DMS79 (cell line): ENCODE measurements around the gene PSMC3IP.

Source experiments
- DNase-seq: peaks from one replicate; lab custom pipeline; 2025; lab: John Stamatoyannopoulos, UW

The PSMC3IP gene

DNA sequence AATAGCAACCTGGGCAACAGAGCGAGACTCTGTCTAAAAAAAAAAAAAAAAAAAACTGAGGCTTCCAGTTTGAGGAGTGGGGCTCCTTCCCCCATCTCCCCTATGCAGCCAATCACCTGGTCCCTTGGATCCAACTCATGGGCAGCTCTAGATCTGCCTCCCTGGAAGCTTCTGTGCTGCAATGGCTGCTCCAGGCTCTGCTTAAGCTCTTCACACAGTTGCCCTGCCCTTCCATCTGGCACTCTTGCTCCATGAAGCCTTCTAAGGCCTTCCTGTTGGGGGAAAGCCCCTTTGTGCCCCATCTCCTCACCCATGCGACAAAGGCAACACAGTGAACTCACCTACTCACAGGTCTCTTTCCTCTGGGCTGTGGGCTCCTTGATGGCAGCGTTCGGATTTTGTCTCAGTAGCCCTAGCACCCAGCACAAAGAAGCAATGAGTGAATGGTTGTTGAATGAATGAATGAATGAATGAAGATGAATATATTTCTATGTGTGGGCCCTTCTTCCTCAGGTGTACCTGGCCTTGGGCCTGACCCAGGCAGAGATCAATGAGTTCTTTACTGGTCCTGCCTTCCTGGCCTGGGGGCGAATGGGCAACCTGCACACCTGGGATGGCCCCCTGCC, 39.6 kb downstream of the PSMC3IP start:
- DNase-seq = no peak

- DNase-seq = no peak
Measured at GRCh38 chr17:42537156-42537805, 40.2 kb downstream of the PSMC3IP start.

DNA sequence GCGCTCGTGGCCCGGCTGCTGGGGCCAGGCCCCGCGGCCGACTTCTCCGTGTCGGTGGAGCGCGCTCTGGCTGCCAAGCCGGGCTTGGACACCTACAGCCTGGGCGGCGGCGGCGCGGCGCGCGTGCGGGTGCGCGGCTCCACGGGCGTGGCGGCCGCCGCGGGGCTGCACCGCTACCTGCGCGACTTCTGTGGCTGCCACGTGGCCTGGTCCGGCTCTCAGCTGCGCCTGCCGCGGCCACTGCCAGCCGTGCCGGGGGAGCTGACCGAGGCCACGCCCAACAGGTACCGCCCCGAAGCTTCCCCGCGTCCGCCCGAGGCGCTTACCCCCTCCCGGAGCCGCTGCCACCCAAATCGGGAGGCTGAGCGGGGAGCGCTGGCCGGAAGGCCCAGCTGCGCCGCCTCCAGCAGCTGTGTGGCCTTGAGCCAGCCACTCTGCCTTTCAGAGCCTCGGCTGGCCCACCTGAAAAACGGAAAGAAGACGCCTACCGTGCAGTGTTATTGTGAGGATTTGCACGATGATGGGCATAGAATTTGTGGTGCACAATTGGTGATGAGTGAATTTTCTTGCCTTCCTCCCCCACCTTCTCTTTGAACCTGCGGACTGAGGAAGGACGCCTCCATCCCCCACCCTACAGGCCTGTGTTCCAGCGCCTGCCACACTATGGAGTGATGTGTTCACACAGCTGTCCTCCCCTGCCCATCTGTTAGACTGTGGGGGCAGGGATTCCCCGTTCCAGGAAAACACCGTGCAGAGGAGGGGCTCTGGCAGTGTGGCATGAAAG, 41.0 kb downstream of the PSMC3IP start:
- peak; percentile 66 for DNase-seq

GRCh38 chr17:42536048-42536371, 41.5 kb downstream of the PSMC3IP start, which contains the start of gene NAGLU:
Gene NAGLU, plus strand, starts transcription at chr17:42536241. Its CDS starts 32 bp downstream, at chr17:42536273.
- peak; percentile 71 for DNase-seq

DNA sequence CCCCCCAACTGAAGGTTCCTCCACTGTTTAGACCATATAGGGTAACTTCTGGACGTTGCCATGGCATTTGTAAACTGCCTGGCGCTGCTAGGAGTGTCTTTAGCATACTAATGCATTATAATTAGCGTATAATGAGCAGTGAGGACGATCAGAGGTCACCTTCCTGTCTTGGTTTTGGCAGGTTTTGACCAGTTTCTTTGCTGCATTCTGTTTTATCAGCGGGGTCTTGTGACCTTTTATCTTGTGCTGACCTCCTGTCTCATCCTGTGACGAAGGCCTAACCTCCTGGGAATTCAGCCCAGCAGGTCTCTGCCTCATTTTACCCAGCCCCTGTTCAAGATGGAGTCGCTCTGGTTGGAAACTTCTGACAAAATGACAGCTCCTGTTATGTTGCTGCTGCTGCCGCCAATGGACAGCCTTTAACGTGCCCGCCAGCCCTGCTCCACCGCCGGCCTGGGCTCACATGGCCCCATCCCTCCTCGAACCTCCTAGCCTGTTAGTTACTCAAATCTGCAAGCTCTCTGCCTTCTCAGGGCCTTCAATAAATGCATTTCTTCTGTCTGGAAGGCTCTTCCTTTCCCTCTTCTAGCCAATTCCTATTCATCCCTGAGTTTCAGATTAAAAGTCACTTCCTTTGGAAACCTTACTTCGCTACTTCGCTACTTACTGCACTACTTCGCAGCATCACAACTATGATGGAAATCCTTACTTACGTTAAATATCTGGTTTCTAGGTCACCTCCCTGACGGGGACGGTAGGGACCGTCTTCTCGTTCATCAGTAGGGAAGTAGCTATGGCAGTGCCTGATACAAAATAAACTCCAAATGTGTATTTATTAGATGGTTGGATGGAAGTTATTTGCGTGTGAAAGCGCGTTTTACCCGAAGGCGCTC, 42.1 kb downstream of the PSMC3IP start:
- DNase-seq = no peak

DNA sequence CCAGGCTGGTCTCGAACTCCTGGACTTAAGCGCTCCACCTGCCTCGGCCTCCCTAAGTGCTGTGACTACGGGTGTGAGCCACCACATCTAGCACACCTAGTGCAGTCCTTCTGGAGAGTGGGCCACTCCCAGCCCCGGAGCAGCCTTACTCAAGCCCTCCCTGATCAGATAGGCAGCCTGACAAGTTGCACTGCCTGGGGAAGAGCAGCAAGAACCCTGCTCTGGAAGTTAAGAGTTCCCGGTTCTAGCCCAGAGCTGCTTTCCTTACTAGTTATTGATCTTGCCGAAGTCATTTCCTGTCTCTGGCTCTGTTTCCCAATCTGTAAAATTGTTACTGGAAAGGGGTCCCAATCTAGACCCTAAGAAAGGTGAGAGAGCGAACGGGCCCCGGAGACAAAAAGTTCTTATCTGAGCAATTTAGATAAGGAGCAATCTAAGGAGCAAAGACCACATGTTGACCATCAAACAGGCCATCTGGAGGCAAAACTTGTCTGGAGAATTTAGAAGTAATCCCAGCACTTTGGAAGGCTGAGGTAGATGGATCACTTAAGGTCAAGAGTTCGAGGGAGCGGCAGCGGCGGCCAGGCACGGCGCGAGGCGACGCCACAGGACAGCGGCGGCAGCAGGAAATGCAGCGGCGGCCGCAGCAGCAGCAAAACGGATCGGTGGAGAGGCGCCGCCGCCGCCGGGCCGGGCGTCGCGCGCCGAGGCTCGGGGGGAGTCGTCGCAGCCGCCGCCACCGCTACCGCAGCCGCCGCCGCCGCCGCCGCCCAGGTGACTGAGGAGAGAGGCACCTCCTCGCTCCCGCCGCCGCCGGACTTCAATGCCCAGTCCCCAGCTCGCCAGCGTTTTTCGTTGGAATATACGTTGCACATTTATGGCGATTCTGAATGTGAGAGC, 45.8 kb downstream of the PSMC3IP start:
- DNase-seq = no peak

- DNase-seq = no peak
Measured at GRCh38 chr17:42530952-42531454, 46.5 kb downstream of the PSMC3IP start.

- no peak for DNase-seq
Measured at GRCh38 chr17:42529061-42529460, 48.5 kb downstream of the PSMC3IP start.

- DNase-seq = no peak
Measured at GRCh38 chr17:42527932-42528331, 49.6 kb downstream of the PSMC3IP start.

- no peak for DNase-seq
Measured at GRCh38 chr17:42526031-42526444, 51.5 kb downstream of the PSMC3IP start.

DNA sequence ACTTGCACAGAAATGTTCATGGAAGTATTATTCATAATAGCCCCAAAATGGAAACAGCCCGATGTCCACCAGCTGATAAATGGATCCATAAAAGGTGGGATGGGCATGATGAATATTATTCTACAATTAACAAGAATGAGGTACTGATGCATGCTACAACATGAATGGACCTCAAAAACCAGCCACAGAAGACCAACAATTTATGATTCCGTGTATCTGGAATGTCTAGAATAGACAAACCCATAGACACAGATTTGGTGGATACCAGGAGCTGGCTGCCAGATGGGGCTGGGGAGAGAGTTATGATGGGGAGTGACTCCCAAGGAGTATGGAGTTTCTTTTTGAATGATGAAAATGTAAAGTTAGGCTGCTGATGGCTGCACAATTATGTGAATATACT, 52.3 kb downstream of the PSMC3IP start:
- no peak for DNase-seq

- DNase-seq = no peak
Measured at GRCh38 chr17:42522798-42523278, 54.7 kb downstream of the PSMC3IP start.
